AG04450 (cell line): ENCODE data around the gene SLC4A1. TPM values are rescaled to one million over a fixed set of nuclear protein-coding genes. Genes with fewer than 3 reads are reported as not detected.
A peak's percentile ranks its signal among the peaks of the same experiment; 100 is the strongest.
"Not testable (repeated sequence)": the region's sequence is repeated elsewhere in the genome, so short reads cannot be mapped to it uniquely, and the experiment has no call there.

Experiments used
- CTCF ChIA-PET: fragments of 300-600, 350-600 bp; formaldehyde crosslinking; extraction: SDS; loops from one replicate; lab custom pipeline; 2022; ENCODE audit warnings: antibody characterized with exemption, inconsistent platforms; lab: Charles Lee
- POLR2A ChIA-PET: fragments of 350-600 bp; formaldehyde crosslinking; extraction: SDS; loops from one replicate; lab custom pipeline; 2021; ENCODE audit warnings: antibody characterized with exemption, inconsistent platforms; lab: Yijun Ruan, JAX
- DNase-seq: peaks from one replicate; pipeline ENCODE4 v3.0.0-alpha.2; 2011; ENCODE audit warnings: low read depth, low spot score
- H3K27ac ChIP-seq: one replicate; pipeline ENCODE4 v1.5.1; 2012; ENCODE audit warnings: low read depth, low read length, control low read depth
- H3K27me3 ChIP-seq: one replicate; pipeline ENCODE4 v1.6.0; 2012; ENCODE audit warnings: low read length; ENCODE audit not compliant: control insufficient read depth, insufficient read depth
- H3K4me3 ChIP-seq: 2 replicates; pipeline ENCODE4 v1.5.1; 2011; ENCODE audit warnings: mild to moderate bottlenecking, low read depth, low read length, control low read depth
- H3K9me3 ChIP-seq: 2 replicates; pipeline ENCODE4 v1.5.1; 2012; ENCODE audit warnings: low read length; ENCODE audit not compliant: control insufficient read depth, insufficient read depth
- CTCF ChIP-seq: IDR thresholded peaks from 2 replicates; pipeline ENCODE4 v1.5.1; 2011; ENCODE audit warnings: low read depth, low read length, control low read depth, inconsistent platforms
- polyA plus RNA-seq: library from polyadenylated mRNA; depleted of rRNA; stranded (reverse); fragments of >200 nt; gene quantifications from 2 replicates; pipeline ENCODE4 v1.2.3, GENCODE V29; 2011

Gene SLC4A1
- polyA plus RNA-seq, 1 experiment = not detected

- H3K27me3 ChIP-seq = peaks cover 4% of the 10 kb centered on the region
- CTCF ChIA-PET = interaction anchor here (0.5 kb wide), 1 partner anchor 147 kb away, joined by 6 read pairs; no protein-coding TSS in a partner anchor
- no peak for DNase-seq
- POLR2A ChIA-PET = no interaction called here
- H3K4me3 ChIP-seq = no peak overlapping the region
- no peak overlapping the region for H3K27ac ChIP-seq
- no peaks in the 10 kb centered on the region for H3K9me3 ChIP-seq
- TF ChIP-seq CTCF = no peak
These were observed 19.8 kb downstream of the SLC4A1 start for GRCh38 chr17:44247876-44248736.

DNA sequence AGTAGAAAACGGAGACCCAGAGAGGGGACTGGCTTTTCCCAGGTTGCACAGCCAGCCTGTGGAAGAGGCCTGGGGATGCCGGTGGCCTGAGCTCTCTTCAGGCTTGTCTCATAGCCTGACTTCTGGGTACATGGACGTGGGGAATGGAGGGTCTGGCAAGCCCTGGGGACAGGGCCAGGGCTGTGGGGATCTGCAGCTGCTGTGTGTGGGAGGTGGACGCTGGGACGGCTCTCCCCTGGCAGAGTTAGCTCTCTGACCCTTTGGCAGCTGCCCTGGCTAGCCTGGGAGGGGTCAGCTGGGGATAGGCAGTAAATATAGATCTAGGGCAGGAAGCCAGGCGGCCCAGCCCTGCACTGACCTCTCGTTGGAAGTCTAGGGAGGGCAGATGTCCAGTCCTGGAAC lies 20.5 kb downstream of the SLC4A1 start:
- TF ChIP-seq CTCF = no peak
- Histone ChIP-seq H3K27ac (no peak overlapping the region), H3K9me3 (no peaks in the 10 kb centered on the region), H3K27me3 (peaks cover 4% of the 10 kb centered on the region), H3K4me3 (no peak overlapping the region)
- CTCF ChIA-PET = no interaction called here
- POLR2A ChIA-PET = no interaction called here
- no peak for DNase-seq

DNA sequence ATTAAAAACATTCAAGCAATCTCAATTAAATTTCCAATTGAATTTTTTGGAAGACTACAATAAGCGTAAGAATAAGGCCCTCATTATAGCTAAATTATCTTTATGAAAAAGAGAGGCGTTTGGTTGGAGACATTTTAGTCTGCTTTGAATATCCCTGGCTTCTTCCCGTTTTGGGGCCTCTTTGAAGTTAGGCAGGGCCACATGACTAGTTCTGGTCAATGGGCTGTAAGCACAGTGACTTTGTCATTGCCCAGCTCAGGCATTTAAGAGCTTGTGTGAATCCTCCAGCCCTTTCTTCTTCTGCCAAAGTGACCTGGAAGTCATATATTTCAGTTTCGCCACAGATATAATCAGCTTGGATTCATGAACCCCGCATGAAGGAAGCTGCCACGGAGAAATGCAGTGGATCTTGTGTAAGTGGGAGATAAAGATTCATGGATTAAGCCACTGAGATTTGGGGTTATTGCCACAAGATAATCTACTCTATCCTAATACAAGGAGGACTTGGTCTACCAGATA lies 26.8 kb downstream of the SLC4A1 start:
- no peak for TF ChIP-seq CTCF
- CTCF ChIA-PET = no interaction called here

GRCh38 chr17:44237886-44238285 lies 30.0 kb downstream of the SLC4A1 start:
- DNase-seq, CTCF ChIA-PET, H3K9me3 ChIP-seq, POLR2A ChIA-PET, H3K4me3 ChIP-seq, H3K27ac ChIP-seq, H3K27me3 ChIP-seq: not testable (repeated sequence)

More for the DNA sequence above, 26.8 kb downstream of the SLC4A1 start:
- Histone ChIP-seq H3K4me3 (no peak overlapping the region), H3K27me3 (peaks cover 2% of the 10 kb centered on the region), H3K9me3 (no peaks in the 10 kb centered on the region), H3K27ac (peak overlapping the region; percentile 21)
- DNase-seq = no peak
- POLR2A ChIA-PET = no interaction called here

DNA sequence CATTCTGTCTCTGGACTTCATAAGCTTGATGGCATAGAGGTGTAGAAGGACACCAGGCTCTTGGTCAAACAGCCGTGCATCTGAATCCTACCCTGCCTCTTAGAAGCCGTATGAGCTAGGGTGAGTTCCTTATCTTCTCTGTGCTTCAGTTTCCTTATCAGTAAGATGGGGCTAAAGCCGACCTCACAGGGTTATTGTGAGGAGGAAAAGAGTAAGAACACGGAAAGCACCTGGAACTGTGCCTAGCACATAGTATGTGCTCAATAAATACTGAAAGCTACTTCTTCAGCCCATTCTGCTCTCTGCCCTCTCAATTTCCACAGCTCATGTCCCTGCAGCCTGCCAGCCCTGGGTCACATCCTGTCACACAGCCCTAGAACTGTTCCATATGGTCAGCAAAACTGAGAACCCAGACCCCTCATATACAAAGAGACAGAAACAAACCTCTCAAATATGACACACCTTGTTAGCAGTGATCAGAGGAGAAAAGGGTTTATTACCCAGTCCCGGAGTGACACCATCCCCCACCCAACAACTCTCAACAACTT lies 31.4 kb downstream of the SLC4A1 start:
- no peak for TF ChIP-seq CTCF
- Histone ChIP-seq H3K27ac (no peak overlapping the region), H3K9me3 (no peaks in the 10 kb centered on the region), H3K4me3 (no peak overlapping the region), H3K27me3 (peaks cover 2% of the 10 kb centered on the region)
- ChIA-PET POLR2A (no interaction called here), CTCF (no interaction called here)
- no peak for DNase-seq
